Ascending aorta (tissue), 2 donors: ENCODE data around the gene FSD1L. TPM values are rescaled to one million over a fixed set of nuclear protein-coding genes. Genes with fewer than 3 reads are reported as not detected.
A peak's percentile ranks its signal among the peaks of the same experiment; 100 is the strongest.
"Not testable (repeated sequence)": the region's sequence is repeated elsewhere in the genome, so short reads cannot be mapped to it uniquely, and the experiment has no call there.

Experiments used
- DNase-seq, 2 donors: peaks; one replicate each; pipeline ENCODE4 v3.0.0-alpha.2; 2019; ENCODE audit warnings: low spot score in 2 of 2
- H3K27ac ChIP-seq, 2 donors: fragments of 200-600 bp; sonication (generic); one replicate each; pipeline ENCODE4 v1.5.1; 2016 to 2017; ENCODE audit warnings: mild to moderate bottlenecking in 1 of 2
- H3K27me3 ChIP-seq: fragments of 200-600 bp; sonication (generic); one replicate; pipeline ENCODE4 v1.5.1; 2017
- H3K36me3 ChIP-seq, 2 donors: fragments of 200-600 bp; sonication (generic); one replicate each; pipeline ENCODE4 v1.5.1; 2016
- H3K4me1 ChIP-seq, 2 donors: fragments of 200-600 bp; sonication (generic); one replicate each; pipeline ENCODE4 v1.5.1; 2016 to 2017; ENCODE audit warnings: mild to moderate bottlenecking in 1 of 2
- H3K4me3 ChIP-seq, 2 donors: fragments of 200-600 bp; sonication (generic); one replicate each; pipeline ENCODE4 v1.5.1; 2016 to 2017; ENCODE audit warnings: mild to moderate bottlenecking in 1 of 2
- H3K9me3 ChIP-seq, 2 donors: fragments of 200-600 bp; sonication (generic); one replicate each; pipeline ENCODE4 v1.5.1; 2016
- intact Hi-C: fragments of 100-400 bp; cut with DNase I; formaldehyde crosslinking; loops from one replicate; pipeline ENCODE4 v1.15.1; 2023
- total RNA-seq: library from RNA; depleted of rRNA; stranded (reverse); fragments of >200 nt; gene quantifications from one replicate; pipeline ENCODE4 v1.1.0, GENCODE V29; 2016
- TF ChIP-seq, protein P1 (sequence below), 3 experiments: fragments of 200-600 bp in 2 of 3; fragments of 450-650 bp in 1 of 3; sonication (generic) in 2 of 3; IDR thresholded peaks; one replicate each; pipeline ENCODE4 v1.5.1; 2016 to 2019; ENCODE audit warnings: antibody characterized with exemption in 3 of 3, mild to moderate bottlenecking in 1 of 3, moderate library complexity in 1 of 3

FSD1L gene
- total RNA-seq, 1 donor from 2014 or later = 0.43 TPM

DNA sequence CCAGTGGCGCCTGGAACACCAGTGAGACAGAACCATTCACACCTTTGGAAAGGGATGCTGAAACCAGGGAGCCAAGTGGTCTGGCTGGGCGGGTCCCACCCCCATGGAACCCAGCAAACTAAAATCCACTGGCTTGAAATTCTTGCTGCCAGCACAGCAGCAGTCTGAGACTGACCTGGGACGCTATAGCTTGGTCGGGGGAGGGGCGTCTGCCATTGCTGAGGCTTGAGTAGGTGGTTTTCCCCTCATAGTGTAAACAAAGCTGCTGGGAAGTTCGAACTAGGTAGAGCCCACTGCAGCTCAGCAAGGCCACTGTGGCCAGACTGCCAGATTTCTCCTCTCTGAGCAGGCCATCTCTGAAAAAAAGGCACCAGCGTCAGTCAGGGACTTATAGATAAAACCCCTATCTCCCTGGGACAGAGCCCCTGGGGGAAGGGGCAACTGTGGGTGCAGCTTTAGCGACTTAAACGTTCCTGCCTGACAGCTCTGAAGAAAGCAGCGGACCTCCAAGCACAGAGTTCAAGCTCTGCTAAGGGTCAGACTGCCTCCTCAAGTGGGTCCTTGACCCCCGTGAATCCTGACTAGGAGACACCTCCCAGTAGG, 68.1 kb downstream of the FSD1L start:
- no peak for DNase-seq

DNA sequence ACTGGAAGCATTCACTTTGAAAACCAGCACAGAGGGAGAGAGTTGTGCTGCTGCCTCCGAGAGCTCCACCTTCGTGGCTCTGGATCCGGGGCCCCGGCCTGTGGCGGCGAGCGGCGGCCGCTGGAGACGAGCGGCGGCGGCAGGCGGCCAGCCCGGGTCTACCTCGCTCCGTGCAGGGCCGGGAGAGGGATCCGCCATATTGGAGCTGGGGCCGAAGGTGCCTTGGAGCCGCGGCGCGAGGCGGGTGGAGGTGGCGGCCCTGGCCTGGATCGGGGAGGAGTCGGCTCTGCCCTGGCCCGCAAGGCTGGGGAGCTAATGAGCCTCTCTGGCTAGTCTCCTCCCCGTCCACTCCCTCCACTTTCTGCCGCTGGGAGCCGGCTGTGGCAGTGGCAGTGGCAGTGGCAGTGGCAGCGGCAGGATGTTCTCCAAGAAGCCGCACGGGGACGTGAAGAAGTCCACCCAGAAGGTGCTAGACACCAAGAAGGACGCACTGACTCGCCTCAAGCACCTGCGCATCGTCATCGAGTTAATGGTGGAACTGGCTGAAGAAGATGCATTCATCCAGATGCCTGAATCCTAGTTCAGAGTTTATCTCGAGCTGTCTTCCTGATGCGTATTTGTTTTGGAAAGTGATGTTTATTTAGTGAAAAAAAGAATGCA, 72.0 kb downstream of the FSD1L start:
- H3K4me1 ChIP-seq, H3K36me3 ChIP-seq, H3K9me3 ChIP-seq, H3K27me3 ChIP-seq, DNase-seq, intact Hi-C loops: not testable (repeated sequence)
- peak overlapping the region; percentile 45 to 64 for H3K4me3 ChIP-seq
- peak overlapping the region in 1 of 2 donors; percentile 78 for H3K27ac ChIP-seq

More for the DNA sequence above, 68.1 kb downstream of the FSD1L start:
- no peaks in the 10 kb centered on the region for H3K9me3 ChIP-seq
- TF ChIP-seq, protein P1, sequence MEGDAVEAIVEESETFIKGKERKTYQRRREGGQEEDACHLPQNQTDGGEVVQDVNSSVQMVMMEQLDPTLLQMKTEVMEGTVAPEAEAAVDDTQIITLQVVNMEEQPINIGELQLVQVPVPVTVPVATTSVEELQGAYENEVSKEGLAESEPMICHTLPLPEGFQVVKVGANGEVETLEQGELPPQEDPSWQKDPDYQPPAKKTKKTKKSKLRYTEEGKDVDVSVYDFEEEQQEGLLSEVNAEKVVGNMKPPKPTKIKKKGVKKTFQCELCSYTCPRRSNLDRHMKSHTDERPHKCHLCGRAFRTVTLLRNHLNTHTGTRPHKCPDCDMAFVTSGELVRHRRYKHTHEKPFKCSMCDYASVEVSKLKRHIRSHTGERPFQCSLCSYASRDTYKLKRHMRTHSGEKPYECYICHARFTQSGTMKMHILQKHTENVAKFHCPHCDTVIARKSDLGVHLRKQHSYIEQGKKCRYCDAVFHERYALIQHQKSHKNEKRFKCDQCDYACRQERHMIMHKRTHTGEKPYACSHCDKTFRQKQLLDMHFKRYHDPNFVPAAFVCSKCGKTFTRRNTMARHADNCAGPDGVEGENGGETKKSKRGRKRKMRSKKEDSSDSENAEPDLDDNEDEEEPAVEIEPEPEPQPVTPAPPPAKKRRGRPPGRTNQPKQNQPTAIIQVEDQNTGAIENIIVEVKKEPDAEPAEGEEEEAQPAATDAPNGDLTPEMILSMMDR (IDR thresholded peaks at IDR 0.05) = no peak
- no peak overlapping the region for H3K4me3 ChIP-seq
- intact Hi-C loops = no loop called here
- H3K27ac ChIP-seq = no peak overlapping the region
- no peaks in the 10 kb centered on the region for H3K4me1 ChIP-seq
- H3K27me3 ChIP-seq = no peaks in the 10 kb centered on the region
- H3K36me3 ChIP-seq = peaks cover 0 to 9% of the 10 kb centered on the region in 2 donors

DNA sequence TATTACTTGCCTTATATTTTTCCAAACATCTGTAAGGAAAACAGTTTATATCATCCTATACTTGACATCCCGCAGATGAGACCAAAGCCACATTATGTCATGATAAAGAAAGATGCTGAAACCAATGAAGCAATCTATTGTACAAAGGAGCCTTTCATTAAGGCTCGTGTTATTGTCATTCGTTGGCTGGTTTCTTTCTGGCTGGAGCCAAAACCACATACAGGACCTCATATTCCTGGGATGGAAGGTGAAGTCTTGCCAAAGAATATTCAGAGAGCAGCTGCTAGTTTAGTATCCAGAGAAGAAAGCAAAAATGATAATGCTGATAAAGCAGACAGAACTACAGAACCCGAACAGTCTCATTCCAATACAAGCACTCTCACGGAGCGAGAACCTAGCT, 73.2 kb downstream of the FSD1L start:
- H3K4me1 ChIP-seq, H3K27ac ChIP-seq, H3K9me3 ChIP-seq, H3K4me3 ChIP-seq, intact Hi-C loops, H3K27me3 ChIP-seq, H3K36me3 ChIP-seq, DNase-seq: not testable (repeated sequence)

DNA sequence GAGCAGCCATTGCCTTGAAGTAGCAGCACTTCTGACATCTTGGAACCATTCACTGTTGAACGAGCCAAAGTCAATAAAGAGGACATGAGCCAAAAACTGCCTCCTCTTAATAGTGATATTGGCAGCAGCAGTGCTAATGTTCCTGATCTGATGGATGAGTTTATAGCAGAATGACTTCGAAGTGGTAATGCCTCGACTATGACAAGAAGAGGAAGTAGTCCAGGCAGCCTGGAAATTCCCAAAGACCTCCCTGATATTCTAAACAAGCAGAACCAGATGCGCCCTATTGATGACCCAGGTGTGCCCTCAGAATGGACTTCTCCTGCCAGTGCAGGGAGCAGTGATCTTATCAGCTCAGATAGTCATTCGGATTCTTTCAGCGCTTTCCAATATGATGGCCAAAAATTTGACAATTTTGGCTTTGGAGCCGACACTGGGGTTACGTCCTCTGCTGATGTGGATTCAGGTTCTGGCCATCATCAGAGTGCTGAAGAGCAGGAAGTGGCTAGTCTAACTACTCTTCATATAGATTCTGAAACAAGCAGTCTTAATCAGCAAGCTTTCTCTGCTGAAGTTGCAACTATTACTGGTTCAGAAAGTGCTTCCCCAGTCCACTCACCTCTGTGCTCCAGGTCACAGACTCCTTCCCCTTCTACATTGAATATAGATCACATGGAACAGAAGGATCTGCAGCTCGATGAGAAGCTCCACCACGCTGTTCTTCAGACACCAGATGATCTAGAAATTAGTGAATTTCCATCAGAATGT, 75.0 kb downstream of the FSD1L start:
- DNase-seq, H3K4me1 ChIP-seq, H3K27ac ChIP-seq, H3K36me3 ChIP-seq, H3K27me3 ChIP-seq, intact Hi-C loops, H3K4me3 ChIP-seq, H3K9me3 ChIP-seq: not testable (repeated sequence)

DNA sequence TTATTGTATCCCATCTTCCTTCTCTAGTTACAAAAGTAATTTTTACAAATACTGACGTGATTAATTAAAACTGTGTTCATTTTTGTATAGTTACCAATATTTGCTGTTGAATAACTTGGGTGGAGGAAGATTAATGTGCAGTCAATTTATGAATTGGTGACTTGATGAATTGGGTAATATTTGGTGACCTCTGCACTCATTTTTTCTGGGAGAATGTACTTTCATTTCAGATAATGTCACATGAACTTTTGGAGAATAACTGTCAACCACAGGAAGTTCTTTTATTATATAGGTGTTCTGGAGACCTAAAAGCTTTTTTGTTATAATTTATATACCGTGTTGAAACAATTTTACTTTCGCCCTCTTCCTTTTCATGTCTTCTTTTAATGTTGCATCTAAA, 83.7 kb downstream of the FSD1L start:
- H3K27ac ChIP-seq = no peak overlapping the region
- H3K27me3 ChIP-seq = no peaks in the 10 kb centered on the region
- no peaks in the 10 kb centered on the region for H3K4me1 ChIP-seq
- H3K9me3 ChIP-seq = peaks cover 0 to 7% of the 10 kb centered on the region in 2 donors
- peaks cover 2 to 6% of the 10 kb centered on the region in 2 donors for H3K36me3 ChIP-seq
- TF ChIP-seq, protein P1 (IDR thresholded peaks at IDR 0.05) = no peak
- intact Hi-C loops = no loop called here
- H3K4me3 ChIP-seq = no peak overlapping the region
- no peak for DNase-seq

DNA sequence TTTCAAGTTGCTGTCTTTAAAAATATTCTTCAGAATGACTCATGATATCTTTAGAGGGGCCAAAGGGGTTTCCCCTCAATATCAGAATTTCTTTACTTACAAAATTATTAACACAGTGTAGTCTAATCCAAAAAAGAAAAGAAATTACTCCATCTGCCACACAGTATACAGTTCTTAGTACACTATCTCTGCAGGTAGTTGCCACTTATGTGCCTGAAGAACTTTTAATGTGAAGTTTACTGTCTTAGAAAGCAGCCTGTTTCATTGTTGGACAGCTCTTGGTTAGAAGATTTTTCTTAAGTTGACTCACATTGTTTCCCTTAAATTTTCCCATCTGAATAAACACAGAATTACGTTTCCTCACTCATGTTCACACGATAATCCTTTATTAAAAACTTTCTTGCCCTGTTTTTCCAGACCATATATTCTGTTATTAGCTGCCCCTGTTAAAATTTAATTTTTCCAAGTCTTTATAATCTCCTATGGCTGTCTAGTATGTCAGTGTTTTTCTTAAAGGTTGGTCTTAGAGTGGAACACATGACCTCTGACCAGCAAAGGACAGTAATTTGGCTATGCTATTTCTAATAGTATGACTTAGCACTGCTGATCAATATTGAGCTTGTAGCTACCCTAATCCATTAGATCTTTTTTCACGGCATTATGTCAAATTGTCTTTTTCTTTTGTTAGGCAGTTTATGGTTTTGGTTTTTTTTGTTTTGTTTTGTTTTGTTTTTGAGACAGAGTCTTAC, 88.3 kb downstream of the FSD1L start:
- H3K9me3 ChIP-seq = no peaks in the 10 kb centered on the region
- DNase-seq = no peak
- TF ChIP-seq, protein P1 (IDR thresholded peaks at IDR 0.05) = no peak
- no peaks in the 10 kb centered on the region for H3K27me3 ChIP-seq
- no peak overlapping the region for H3K27ac ChIP-seq
- intact Hi-C loops = no loop called here
- no peaks in the 10 kb centered on the region for H3K4me1 ChIP-seq
- peaks cover 2 to 6% of the 10 kb centered on the region in 2 donors for H3K36me3 ChIP-seq
- no peak overlapping the region for H3K4me3 ChIP-seq
